ENCODE measurements around the gene RRM2.

DNA sequence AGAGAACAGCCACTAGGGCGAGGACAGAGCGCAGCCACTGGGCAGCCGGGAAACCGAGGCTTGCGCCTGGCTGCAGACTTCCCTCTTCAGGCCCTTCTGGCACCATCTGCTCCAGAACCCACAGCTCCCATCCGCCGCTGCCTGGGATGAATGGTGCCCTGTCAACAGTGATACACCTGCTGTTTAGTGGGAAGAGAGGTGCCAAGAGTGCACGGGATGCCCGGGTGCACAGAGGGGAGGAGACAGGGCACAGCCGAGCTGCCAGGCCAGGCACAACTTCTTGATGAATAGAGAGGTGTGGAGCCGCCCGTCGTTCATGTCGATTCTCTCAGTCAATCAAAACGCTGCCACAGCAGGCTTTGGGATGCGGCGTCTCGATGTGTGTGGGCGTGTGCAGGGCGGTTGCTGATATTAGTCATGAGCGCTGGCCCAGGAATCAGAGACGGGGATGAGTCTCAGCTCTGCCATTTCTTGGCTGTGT lies 39.5 kb downstream of the RRM2 start:
- TF ChIP-seq JUN (CRISPR knock-in tag; IDR thresholded peaks at IDR 0.05) = no peak
- TF ChIP-seq, protein P1, sequence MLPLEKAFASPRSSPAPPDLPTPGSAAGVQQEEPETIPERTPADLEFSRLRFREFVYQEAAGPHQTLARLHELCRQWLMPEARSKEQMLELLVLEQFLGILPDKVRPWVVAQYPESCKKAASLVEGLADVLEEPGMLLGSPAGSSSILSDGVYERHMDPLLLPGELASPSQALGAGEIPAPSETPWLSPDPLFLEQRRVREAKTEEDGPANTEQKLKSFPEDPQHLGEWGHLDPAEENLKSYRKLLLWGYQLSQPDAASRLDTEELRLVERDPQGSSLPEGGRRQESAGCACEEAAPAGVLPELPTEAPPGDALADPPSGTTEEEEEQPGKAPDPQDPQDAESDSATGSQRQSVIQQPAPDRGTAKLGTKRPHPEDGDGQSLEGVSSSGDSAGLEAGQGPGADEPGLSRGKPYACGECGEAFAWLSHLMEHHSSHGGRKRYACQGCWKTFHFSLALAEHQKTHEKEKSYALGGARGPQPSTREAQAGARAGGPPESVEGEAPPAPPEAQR (CRISPR knock-in tag; IDR thresholded peaks at IDR 0.05) = no peak
- TF ChIP-seq, protein P2, sequence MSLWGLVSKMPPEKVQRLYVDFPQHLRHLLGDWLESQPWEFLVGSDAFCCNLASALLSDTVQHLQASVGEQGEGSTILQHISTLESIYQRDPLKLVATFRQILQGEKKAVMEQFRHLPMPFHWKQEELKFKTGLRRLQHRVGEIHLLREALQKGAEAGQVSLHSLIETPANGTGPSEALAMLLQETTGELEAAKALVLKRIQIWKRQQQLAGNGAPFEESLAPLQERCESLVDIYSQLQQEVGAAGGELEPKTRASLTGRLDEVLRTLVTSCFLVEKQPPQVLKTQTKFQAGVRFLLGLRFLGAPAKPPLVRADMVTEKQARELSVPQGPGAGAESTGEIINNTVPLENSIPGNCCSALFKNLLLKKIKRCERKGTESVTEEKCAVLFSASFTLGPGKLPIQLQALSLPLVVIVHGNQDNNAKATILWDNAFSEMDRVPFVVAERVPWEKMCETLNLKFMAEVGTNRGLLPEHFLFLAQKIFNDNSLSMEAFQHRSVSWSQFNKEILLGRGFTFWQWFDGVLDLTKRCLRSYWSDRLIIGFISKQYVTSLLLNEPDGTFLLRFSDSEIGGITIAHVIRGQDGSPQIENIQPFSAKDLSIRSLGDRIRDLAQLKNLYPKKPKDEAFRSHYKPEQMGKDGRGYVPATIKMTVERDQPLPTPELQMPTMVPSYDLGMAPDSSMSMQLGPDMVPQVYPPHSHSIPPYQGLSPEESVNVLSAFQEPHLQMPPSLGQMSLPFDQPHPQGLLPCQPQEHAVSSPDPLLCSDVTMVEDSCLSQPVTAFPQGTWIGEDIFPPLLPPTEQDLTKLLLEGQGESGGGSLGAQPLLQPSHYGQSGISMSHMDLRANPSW (CRISPR knock-in tag; conservative IDR thresholded peaks at IDR 0.05; ENCODE audit: low read depth) = no peak
- TF ChIP-seq TEAD4 (CRISPR knock-in tag; IDR thresholded peaks at IDR 0.05) = no peak
- no peak for TF ChIP-seq CREB1 (CRISPR knock-in tag; IDR thresholded peaks at IDR 0.05)
- TF ChIP-seq NR2C2 (CRISPR knock-in tag; IDR thresholded peaks at IDR 0.05) = no peak
- TF ChIP-seq NR3C1 (CRISPR knock-in tag; conservative IDR thresholded peaks at IDR 0.05; ENCODE audit: low read depth) = no peak
- TF ChIP-seq, protein P3, sequence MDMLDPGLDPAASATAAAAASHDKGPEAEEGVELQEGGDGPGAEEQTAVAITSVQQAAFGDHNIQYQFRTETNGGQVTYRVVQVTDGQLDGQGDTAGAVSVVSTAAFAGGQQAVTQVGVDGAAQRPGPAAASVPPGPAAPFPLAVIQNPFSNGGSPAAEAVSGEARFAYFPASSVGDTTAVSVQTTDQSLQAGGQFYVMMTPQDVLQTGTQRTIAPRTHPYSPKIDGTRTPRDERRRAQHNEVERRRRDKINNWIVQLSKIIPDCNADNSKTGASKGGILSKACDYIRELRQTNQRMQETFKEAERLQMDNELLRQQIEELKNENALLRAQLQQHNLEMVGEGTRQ (CRISPR knock-in tag; IDR thresholded peaks at IDR 0.05) = no peak
- TF ChIP-seq, protein P4, sequence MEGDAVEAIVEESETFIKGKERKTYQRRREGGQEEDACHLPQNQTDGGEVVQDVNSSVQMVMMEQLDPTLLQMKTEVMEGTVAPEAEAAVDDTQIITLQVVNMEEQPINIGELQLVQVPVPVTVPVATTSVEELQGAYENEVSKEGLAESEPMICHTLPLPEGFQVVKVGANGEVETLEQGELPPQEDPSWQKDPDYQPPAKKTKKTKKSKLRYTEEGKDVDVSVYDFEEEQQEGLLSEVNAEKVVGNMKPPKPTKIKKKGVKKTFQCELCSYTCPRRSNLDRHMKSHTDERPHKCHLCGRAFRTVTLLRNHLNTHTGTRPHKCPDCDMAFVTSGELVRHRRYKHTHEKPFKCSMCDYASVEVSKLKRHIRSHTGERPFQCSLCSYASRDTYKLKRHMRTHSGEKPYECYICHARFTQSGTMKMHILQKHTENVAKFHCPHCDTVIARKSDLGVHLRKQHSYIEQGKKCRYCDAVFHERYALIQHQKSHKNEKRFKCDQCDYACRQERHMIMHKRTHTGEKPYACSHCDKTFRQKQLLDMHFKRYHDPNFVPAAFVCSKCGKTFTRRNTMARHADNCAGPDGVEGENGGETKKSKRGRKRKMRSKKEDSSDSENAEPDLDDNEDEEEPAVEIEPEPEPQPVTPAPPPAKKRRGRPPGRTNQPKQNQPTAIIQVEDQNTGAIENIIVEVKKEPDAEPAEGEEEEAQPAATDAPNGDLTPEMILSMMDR (IDR thresholded peaks at IDR 0.05) = no peak

Data from WTC11 (cell line).